NK-92 (cell line): ENCODE data around the gene OR10S1.
"Not testable (repeated sequence)": the region's sequence is repeated elsewhere in the genome, so short reads cannot be mapped to it uniquely, and the experiment has no call there.

Experiments
- DNase-seq: peaks from one replicate; lab custom pipeline; 2025; ENCODE audit not compliant: unreplicated experiment; lab: John Stamatoyannopoulos, UW

OR10S1 gene, protein sequence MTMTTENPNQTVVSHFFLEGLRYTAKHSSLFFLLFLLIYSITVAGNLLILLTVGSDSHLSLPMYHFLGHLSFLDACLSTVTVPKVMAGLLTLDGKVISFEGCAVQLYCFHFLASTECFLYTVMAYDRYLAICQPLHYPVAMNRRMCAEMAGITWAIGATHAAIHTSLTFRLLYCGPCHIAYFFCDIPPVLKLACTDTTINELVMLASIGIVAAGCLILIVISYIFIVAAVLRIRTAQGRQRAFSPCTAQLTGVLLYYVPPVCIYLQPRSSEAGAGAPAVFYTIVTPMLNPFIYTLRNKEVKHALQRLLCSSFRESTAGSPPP

DNA sequence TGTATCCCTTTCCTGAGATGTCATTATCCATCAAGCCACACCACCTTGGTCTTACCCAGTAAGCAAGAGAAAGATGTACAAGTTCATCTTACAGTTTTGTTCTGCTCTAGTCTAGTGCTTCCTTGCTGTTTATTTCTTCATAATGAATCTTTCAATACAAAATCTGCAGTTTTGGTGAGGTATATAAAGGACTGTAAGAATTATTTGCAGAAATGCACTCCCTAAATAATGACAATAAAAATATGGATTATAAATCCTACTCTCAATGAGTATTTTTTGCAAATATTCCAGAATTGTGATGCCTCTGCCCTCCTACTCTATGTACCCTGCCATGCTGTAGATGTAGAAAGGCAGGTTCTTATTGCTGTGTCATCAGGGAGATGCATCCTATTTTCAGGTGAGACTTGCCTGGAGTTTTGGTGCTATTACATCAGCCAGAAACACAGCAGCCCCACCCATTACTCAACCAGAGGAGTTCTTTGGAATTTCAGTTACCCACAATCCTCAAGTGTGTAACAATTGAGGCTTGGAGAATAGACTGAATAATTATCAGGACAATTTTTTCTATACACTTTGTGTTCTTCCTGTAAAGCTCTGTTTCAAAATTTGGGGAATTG is at the start of gene OR10S1:
OR10S1 (minus strand) TSS at position 51 of the 617 bp plus-strand sequence. CDS start 117 bp downstream, outside the sequence.
- no peak for DNase-seq

DNA sequence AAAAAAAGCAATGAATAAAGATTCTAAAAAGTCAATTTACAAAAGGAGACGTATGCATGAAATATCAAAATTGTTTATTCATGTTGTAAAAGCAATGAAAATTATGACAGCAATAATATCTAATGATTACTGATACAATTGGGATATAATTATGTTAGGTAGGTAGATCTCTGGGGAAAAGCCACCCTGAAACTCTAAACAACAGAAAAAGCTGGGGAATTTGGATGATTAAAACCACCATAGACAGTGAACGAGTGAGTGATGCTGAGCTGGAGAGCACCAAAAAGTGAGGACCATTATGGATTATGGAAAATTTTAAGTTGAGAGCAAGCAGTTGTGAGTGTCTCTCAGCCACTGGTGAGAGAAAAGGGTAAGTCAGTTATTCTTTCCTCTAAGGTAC is 48.9 kb upstream of the OR10S1 start, which contains the start of gene OR10G8:
OR10G8 (plus strand) TSS at position 301 of the 400 bp plus-strand sequence. CDS start 2,825 bp downstream, outside the sequence.
- DNase-seq, result no peak

DNA sequence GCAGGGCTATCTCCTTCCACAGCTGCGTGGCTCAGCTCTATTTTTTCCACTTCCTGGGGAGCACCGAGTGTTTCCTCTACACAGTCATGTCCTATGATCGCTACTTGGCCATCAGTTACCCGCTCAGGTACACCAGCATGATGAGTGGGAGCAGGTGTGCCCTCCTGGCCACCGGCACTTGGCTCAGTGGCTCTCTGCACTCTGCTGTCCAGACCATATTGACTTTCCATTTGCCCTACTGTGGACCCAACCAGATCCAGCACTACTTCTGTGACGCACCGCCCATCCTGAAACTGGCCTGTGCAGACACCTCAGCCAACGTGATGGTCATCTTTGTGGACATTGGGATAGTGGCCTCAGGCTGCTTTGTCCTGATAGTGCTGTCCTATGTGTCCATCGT is 38.3 kb upstream of the OR10S1 start:
- DNase-seq, result not testable (repeated sequence)

DNA sequence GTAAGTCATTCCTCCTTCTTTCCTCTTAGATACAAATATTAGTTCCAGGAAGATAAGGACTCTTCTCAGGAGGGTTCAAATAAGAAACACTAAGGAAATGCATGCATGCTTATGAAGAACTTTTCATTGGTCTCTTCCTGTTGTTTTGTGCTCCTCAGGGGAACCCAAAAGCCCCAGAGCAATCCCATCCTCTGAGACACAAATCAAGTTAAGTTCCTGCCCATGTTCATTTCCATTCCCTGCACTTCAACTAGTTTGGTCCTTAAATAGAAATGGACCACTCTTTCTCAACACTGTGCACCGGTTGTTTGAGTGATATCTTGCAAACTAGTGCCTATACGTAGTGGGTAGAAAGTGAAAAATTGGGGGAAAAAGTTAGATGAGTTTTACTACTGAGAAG is 35.1 kb upstream of the OR10S1 start, which contains the start of gene OR10G4:
OR10G4 (plus strand) TSS at position 301 of the 400 bp plus-strand sequence. CDS start 2,578 bp downstream, outside the sequence.
- DNase-seq, result no peak

DNA sequence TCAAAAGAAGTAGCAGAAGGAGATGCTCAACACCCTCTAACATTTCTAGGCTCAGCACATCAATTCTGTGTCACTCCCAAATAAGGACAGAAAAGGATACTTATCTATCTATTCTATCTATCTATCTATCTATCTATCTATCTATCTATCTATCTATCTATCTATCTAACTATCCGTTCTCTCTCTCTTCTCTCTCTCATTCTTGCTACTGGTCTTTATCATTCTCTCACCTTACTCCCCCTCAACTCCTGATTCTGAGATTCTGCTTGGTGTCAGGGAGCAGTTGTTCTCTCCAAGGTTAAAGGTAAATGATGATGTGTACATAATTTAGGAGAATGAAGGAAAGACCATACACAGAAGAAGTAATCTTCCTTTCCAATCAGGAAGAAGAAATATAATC is 17.5 kb upstream of the OR10S1 start, which contains the start of gene OR10G6:
OR10G6 (minus strand) TSS at position 43 of the 400 bp plus-strand sequence; CDS start at position 43, 0 bp downstream.
- no peak for DNase-seq

DNA sequence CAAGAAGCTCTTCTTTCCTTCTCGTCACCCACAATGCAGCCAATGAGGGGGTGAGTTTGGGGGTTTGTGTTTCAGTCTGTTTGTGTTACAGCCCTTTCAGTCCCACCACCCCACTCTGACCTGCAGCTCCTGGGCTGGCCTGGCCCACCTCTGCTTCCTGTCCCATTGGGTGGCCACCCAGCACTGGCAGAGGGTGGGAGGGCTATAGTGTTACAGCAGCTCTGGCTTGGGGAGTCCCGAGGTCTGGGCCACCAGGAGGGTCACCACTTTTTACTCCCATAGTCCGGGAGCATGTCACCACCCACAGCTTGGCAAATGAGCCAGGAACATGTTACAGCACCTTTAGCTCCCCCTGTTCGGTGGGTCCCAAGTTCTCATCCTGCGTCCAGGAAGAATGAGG is 1.7 kb upstream of the OR10S1 start:
- no peak for DNase-seq

DNA sequence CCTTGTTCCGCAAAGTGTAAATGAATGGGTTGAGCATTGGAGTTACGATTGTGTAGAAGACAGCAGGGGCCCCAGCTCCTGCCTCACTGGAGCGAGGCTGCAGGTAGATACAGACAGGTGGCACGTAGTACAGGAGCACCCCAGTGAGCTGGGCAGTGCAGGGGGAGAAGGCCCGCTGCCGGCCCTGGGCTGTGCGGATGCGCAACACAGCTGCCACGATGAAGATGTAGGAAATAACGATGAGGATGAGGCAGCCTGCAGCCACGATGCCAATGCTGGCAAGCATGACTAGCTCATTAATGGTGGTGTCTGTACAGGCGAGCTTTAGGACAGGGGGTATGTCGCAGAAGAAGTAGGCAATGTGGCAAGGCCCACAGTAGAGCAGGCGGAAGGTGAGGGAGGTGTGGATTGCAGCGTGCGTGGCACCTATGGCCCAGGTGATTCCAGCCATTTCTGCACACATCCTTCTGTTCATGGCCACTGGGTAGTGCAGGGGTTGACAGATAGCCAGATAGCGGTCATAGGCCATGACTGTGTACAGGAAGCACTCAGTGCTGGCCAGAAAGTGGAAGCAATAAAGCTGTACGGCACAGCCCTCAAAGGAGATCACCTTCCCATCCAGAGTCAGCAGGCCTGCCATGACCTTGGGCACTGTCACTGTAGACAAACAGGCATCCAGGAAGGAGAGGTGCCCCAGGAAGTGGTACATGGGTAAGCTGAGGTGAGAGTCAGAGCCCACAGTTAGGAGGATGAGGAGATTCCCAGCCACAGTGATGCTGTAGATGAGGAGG is 616 bp downstream of the OR10S1 start:
- no peak for DNase-seq

DNA sequence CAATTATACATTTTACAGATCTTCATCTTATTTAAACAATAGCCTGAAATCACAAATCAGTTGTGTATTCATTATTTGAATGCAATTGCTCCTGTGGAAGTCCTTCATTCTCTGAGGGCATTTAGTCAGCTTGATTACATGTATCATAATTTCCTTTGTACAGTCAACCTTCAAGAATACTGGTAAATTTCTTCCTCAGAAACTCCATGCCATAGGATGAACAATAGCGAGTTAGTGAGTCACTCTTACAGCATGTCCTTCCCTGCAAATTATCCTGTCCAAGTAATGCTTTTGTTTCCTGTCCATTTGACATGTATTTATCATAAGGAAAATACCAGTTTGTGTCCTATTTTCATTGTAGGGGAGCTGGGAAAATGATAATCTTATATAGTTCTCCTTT is 3.8 kb downstream of the OR10S1 start:
- DNase-seq, result no peak

DNA sequence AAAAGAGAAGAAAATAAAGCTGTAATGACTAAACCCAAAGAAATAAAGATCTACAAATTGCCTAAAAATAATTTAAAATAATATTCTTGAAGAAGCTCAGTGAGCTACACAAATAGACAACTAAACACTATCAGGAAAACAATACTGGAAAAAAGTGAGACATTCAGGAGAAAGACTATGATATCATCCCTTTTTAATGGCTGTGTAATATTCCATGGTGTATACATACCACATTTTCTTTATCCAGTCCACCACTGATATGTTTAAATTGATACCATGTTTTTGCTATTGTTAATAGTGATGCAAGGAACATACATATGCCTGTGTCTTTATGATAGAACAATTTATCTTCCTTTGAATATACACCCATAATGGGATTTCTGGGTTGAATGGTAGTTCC is 20.8 kb downstream of the OR10S1 start:
- DNase-seq, result no peak

DNA sequence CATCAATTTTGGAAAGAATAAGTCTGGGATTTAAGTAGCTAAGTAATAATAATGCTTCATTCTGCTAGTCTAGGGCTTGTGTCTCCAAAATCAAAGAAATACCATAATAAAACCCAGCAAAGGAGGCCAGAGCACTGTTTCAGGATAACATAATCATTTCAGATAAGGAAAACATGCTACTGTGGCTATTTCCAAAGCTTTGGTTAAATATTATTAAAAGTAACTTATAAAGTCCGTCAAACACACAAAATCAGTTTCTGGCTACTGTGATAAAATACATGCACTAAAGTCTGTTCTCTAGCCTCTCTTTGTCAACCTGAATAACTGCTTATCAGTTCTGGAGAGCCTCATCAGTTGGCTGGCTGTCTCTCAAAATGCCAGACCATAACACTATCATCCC is 32.4 kb downstream of the OR10S1 start:
- DNase-seq, result no peak

DNA sequence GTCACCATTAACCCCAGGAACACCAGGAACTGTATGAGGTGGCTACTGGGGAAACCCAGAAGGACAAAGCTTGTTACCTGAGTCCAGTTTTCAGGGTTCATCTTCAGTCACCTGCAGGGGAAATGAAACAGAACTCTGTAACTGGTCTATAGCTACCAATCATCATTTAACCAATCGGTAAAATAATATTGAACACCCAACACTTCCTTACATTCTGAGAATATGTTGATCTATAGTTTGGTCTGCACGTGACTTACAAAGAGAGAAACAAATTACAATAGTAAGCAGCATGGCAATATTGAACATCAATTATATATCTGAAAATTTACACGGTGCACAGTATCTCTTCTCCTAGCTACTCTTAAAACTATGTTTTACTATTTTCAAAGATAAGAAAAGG is 33.8 kb downstream of the OR10S1 start, which contains the start of gene OR6T1:
OR6T1 (minus strand) TSS at position 101 of the 400 bp plus-strand sequence; CDS start at position 101, 0 bp downstream.
- DNase-seq, result no peak

DNA sequence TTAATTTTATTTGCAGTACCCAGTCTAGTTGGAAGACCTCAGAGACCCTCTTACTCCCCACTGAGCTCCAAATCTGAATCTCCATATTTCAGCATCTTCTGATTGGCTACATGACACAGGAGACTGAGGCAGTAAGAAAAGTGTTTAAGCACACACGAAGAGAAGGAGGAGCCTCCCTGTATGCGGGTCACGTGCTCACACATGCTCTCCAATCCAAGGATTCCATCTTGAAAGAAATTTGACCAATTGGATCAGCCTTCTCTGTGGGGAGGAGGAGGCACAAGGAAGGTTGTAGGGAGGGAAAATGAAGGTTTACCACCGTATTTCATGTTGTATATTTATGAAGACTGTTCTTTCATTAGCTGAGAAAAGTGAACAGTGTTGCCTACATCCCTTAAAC is 35.2 kb downstream of the OR10S1 start:
- no peak for DNase-seq

DNA sequence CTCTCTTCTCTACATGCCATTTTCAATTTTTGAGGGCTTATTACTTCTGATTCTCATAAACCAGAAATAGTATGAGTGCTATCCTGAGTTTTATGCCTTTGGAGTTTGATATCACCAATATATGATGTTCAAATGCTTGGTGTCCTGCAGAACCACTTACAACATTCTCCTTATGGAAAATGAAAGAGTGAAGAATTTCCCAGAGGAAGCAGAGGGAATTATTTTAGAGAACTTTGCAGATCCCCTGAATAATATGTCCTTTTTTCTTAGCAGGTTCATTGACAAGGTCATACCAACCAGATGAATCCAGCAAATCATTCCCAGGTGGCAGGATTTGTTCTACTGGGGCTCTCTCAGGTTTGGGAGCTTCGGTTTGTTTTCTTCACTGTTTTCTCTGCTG is 38.3 kb downstream of the OR10S1 start, which contains the start of gene OR4D5:
OR4D5 (plus strand) TSS at position 301 of the 400 bp plus-strand sequence; CDS start at position 301, 0 bp downstream.
- no peak for DNase-seq
